H1 (cell line): ENCODE measurements around the gene SLIT3. TPM values are rescaled to one million over a fixed set of nuclear protein-coding genes. Genes with fewer than 3 reads are reported as not detected.

ENCODE experiments used
- CTCF ChIA-PET: fragments of 300-600 bp; sonication (Branson Sonifier 250); formaldehyde crosslinking; loops from one replicate; lab custom pipeline; 2021; ENCODE audit not compliant: partially characterized antibody; lab: Charles Lee
- POLR2A ChIA-PET: fragments of 300-600 bp; sonication (Branson Sonifier 250); formaldehyde crosslinking; loops from one replicate; lab custom pipeline; 2021; ENCODE audit warnings: inconsistent platforms; ENCODE audit not compliant: partially characterized antibody; lab: Charles Lee
- DNase-seq, 2 experiments: peaks; one replicate each; pipeline versions ENCODE4 v3.0.0 to v3.0.0-alpha.2; 2010 to 2022; ENCODE audit warnings: low spot score in 2 of 2, low read depth in 1 of 2, mixed read lengths in 1 of 2
- FAIRE-seq: peaks from 2 replicates; lab custom pipeline; 2011; peaks lifted over from hg19 to GRCh38; lab: Jason Lieb, UNC
- H2AFZ ChIP-seq: 2 replicates; pipeline ENCODE4 v1.8.1; 2012; ENCODE audit warnings: low read length, inconsistent platforms
- H2AK5ac ChIP-seq: 2 replicates; pipeline ENCODE4 v1.6.1; 2013; ENCODE audit warnings: low read depth, low read length
- H2BK120ac ChIP-seq: replicated peaks from 2 replicates; pipeline ENCODE3; 2013; ENCODE audit warnings: low read depth, low read length, inconsistent platforms
- H2BK12ac ChIP-seq: 2 replicates; pipeline ENCODE4 v1.6.1; 2013; ENCODE audit warnings: low read depth, low read length
- H2BK15ac ChIP-seq: 2 replicates; pipeline ENCODE4 v1.6.1; 2013; ENCODE audit warnings: low read length
- H2BK20ac ChIP-seq: 2 replicates; pipeline ENCODE4 v1.6.1; 2013; ENCODE audit warnings: low read length
- H2BK5ac ChIP-seq: 2 replicates; pipeline ENCODE4 v1.6.1; 2013; ENCODE audit warnings: low read depth, low read length
- H3K14ac ChIP-seq: 2 replicates; pipeline ENCODE4 v1.6.1; 2013; ENCODE audit warnings: inconsistent platforms; ENCODE audit not compliant: insufficient read length
- H3K18ac ChIP-seq: 2 replicates; pipeline ENCODE4 v1.6.1; 2013; ENCODE audit warnings: low read length; ENCODE audit errors: extremely low read depth
- H3K23ac ChIP-seq: 2 replicates; pipeline ENCODE4 v1.6.1; 2013; ENCODE audit warnings: inconsistent platforms; ENCODE audit not compliant: insufficient read length
- H3K23me2 ChIP-seq: 2 replicates; pipeline ENCODE4 v1.6.1; 2013; ENCODE audit warnings: low read depth, low read length
- H3K27ac ChIP-seq: 2 replicates; pipeline ENCODE4 v1.6.1; 2011; ENCODE audit warnings: low read depth, low read length, inconsistent platforms
- H3K27me3 ChIP-seq, 4 experiments: replicated peaks in 1 of 4; 1 replicate in 1 of 4; 2 replicates in 3 of 4; pipeline versions ENCODE4 v1.6.1 to v1.8.1; 2011 to 2013; ENCODE audit warnings: low read length in 3 of 4, mild to moderate bottlenecking in 3 of 4, inconsistent platforms in 2 of 4, mixed read lengths in 2 of 4, moderate library complexity in 1 of 4; ENCODE audit not compliant: control insufficient read depth in 3 of 4, insufficient read depth in 3 of 4; ENCODE audit errors: extremely low read depth in 1 of 4
- H3K36me3 ChIP-seq, 4 experiments: 2 replicates each; pipeline versions ENCODE4 v1.6.1 to v1.8.1; 2011 to 2013; ENCODE audit warnings: mild to moderate bottlenecking in 4 of 4, low read length in 3 of 4, moderate library complexity in 2 of 4, control low read depth in 1 of 4, inconsistent platforms in 1 of 4; ENCODE audit not compliant: insufficient read depth in 4 of 4, control insufficient read depth in 2 of 4
- H3K4ac ChIP-seq: replicated peaks from 2 replicates; pipeline ENCODE3; 2013; ENCODE audit warnings: low read length, low read depth, mixed read lengths, inconsistent platforms; ENCODE audit not compliant: insufficient read length
- H3K4me1 ChIP-seq, 4 experiments: replicated peaks in 1 of 4; 1 replicate in 1 of 4; 2 replicates in 3 of 4; pipeline versions ENCODE4 v1.6.1 to v1.8.1; 2011 to 2013; ENCODE audit warnings: low read length in 3 of 4, inconsistent platforms in 2 of 4, mixed read lengths in 1 of 4; ENCODE audit not compliant: insufficient read depth in 4 of 4, control insufficient read depth in 3 of 4
- H3K4me2 ChIP-seq, 2 experiments: 2 replicates each; pipeline versions ENCODE4 v1.6.1 to v1.8.1; 2011 to 2013; ENCODE audit warnings: low read depth in 2 of 2, low read length in 2 of 2, control low read depth in 1 of 2, inconsistent platforms in 1 of 2, mild to moderate bottlenecking in 1 of 2; ENCODE audit not compliant: insufficient read depth in 1 of 2
- H3K4me3 ChIP-seq, 4 experiments: fragments of 200-600, 300-600 bp in 1 of 4; sonication (generic), shearing (Covaris generic), sonication (Bioruptor Twin) in 1 of 4; 2 replicates each; pipeline versions ENCODE4 v1.5.1 to v1.8.1; 2011 to 2016; ENCODE audit warnings: low read length in 4 of 4, low read depth in 3 of 4, control low read depth in 2 of 4, inconsistent platforms in 2 of 4, mild to moderate bottlenecking in 2 of 4, mixed read lengths in 1 of 4, moderate library complexity in 1 of 4; ENCODE audit not compliant: insufficient read depth in 2 of 4; ENCODE audit errors: extremely low read depth in 1 of 4
- H3K56ac ChIP-seq: replicated peaks from 2 replicates; pipeline ENCODE3; 2013; ENCODE audit warnings: low read depth, mild to moderate bottlenecking, mixed read lengths, low read length, inconsistent platforms; ENCODE audit not compliant: insufficient read length
- H3K79me1 ChIP-seq: 2 replicates; pipeline ENCODE4 v1.6.1; 2013; ENCODE audit warnings: low read depth, low read length, control low read depth
- H3K79me2 ChIP-seq, 2 experiments: 2 replicates each; pipeline versions ENCODE4 v1.6.1 to v1.8.1; 2012 to 2013; ENCODE audit warnings: low read length in 2 of 2, mild to moderate bottlenecking in 2 of 2, inconsistent platforms in 1 of 2; ENCODE audit not compliant: insufficient read depth in 2 of 2, control insufficient read depth in 1 of 2
- H3K9ac ChIP-seq, 4 experiments: replicated peaks in 1 of 4; 1 replicate in 1 of 4; 2 replicates in 3 of 4; pipeline versions ENCODE4 v1.6.1 to v1.8.1; 2011 to 2013; ENCODE audit warnings: low read depth in 3 of 4, low read length in 3 of 4, control low read depth in 2 of 4, mild to moderate bottlenecking in 2 of 4, moderate library complexity in 2 of 4, inconsistent platforms in 1 of 4; ENCODE audit errors: extremely low read depth in 1 of 4
- H3K9me3 ChIP-seq, 2 experiments: 2 replicates each; pipeline versions ENCODE4 v1.6.1 to v1.8.1; 2012 to 2013; ENCODE audit warnings: mild to moderate bottlenecking in 2 of 2, moderate library complexity in 2 of 2, control low read depth in 1 of 2, inconsistent platforms in 1 of 2, low read depth in 1 of 2, low read length in 1 of 2, mixed read lengths in 1 of 2; ENCODE audit not compliant: insufficient read depth in 2 of 2
- H4K20me1 ChIP-seq, 2 experiments: replicated peaks in 1 of 2; 2 replicates each; pipeline versions ENCODE3 to v1.8.1; 2011 to 2013; ENCODE audit warnings: inconsistent platforms in 2 of 2, low read length in 2 of 2, mild to moderate bottlenecking in 1 of 2; ENCODE audit not compliant: insufficient read depth in 2 of 2, control insufficient read depth in 1 of 2
- H4K5ac ChIP-seq: 2 replicates; pipeline ENCODE4 v1.6.1; 2013; ENCODE audit warnings: low read length, low read depth, mixed read lengths, inconsistent platforms; ENCODE audit not compliant: insufficient read length
- H4K8ac ChIP-seq: 2 replicates; pipeline ENCODE4 v1.8.0; 2013; ENCODE audit warnings: mild to moderate bottlenecking, moderate library complexity, low read length, inconsistent platforms; ENCODE audit not compliant: insufficient read depth; ENCODE audit errors: extremely low read depth
- H4K91ac ChIP-seq: replicated peaks from 2 replicates; pipeline ENCODE3; 2013; ENCODE audit warnings: low read length, mixed read lengths, inconsistent platforms; ENCODE audit not compliant: insufficient read length
- GTF2F1 ChIP-seq: IDR thresholded peaks from 2 replicates; pipeline ENCODE4 v1.6.1; 2012; ENCODE audit warnings: low read depth, low read length, improper control_type of control experiment, borderline replicate concordance
- HDAC6 ChIP-seq: IDR thresholded peaks from one replicate; pipeline ENCODE4 v1.7.1; 2012; ENCODE audit warnings: low read depth, mild to moderate bottlenecking, inconsistent platforms, low read length, moderate library complexity
- SP1 ChIP-seq: IDR thresholded peaks from 2 replicates; pipeline ENCODE4 v1.6.1; 2011; ENCODE audit warnings: low read depth, low read length
- SRF ChIP-seq: IDR thresholded peaks from 2 replicates; pipeline ENCODE4 v1.6.1; 2011; ENCODE audit warnings: mild to moderate bottlenecking, low read depth, low read length, moderate library complexity
- WGBS, 2 experiments: shearing (Covaris generic) in 1 of 2; methylation state at CpG; one replicate each; pipeline versions ENCODE4 v1.1.6 to v1.1.7; 2013 to 2015; ENCODE audit warnings: low lambda C conversion rate in 2 of 2, mixed read lengths in 2 of 2, inconsistent platforms in 1 of 2, low coverage in 1 of 2, missing lambda C conversion rate in 1 of 2; ENCODE audit not compliant: insufficient replicate concordance in 2 of 2, insufficient coverage in 1 of 2, insufficient read length in 1 of 2; ENCODE audit errors: extremely low coverage in 1 of 2, missing lambda C conversion rate in 1 of 2; 5-methylcytosine and 5-hydroxymethylcytosine counted together
- polyA plus RNA-seq, 7 experiments: library from polyadenylated mRNA; depleted of rRNA in 3 of 7; stranded (reverse) in 5 of 7; unstranded in 2 of 7; fragments of >200 nt in 5 of 7; fragments of 200-250 nt in 2 of 7; gene quantifications; 1 replicate in 5 of 7; 2 replicates in 1 of 7; 4 replicates in 1 of 7; pipeline versions ENCODE4 v1.2.1 to v1.2.3, GENCODE V29; 2011 to 2013; ENCODE audit warnings: missing spikeins in 2 of 7, mixed read lengths in 2 of 7
- total RNA-seq: library from RNA; stranded (reverse); fragmentation: NEBNext Ultra II Directional; extraction: Animal tissue kit (Norgen Biotek cat#: 25700); gene quantifications from 2 replicates; pipeline ENCODE4 v1.2.1, GENCODE V29; 2021

SLIT3 gene
- total and polyA plus RNA-seq, 2 of the 8 experiments (the other 6 are each of a cell fraction or from before 2014, with no cell fraction given), result 1.1 to 1.2 TPM

- Histone ChIP-seq H3K23ac (no peak overlapping the region), H3K9ac (no peak overlapping the region), H3K56ac (no peak overlapping the region), H2BK12ac (no peak overlapping the region), H2BK120ac (no peak overlapping the region), H3K79me1 (no peaks in the 10 kb centered on the region), H3K23me2 (no peaks in the 10 kb centered on the region), H3K14ac (no peak overlapping the region), H3K27me3 (no peaks in the 10 kb centered on the region), H4K5ac (no peak overlapping the region), H2BK20ac (no peak overlapping the region), H2AK5ac (no peak overlapping the region), H4K20me1 (no peaks in the 10 kb centered on the region), H2AFZ (no peak overlapping the region), H3K18ac (no peak overlapping the region), H3K4me2 (no peak overlapping the region), H3K36me3 (no peaks in the 10 kb centered on the region), H4K91ac (no peak overlapping the region), H3K4me1 (peaks cover 0 to 5% (median 0%) of the 10 kb centered on the region in 4 experiments; a peak in 1 of 7 replicates), H3K27ac (no peak overlapping the region), H3K4ac (no peak overlapping the region), H2BK15ac (no peak overlapping the region), H3K79me2 (no peaks in the 10 kb centered on the region), H2BK5ac (no peak overlapping the region), H3K9me3 (no peaks in the 10 kb centered on the region), H4K8ac (no peak overlapping the region), H3K4me3 (no peak overlapping the region)
- FAIRE-seq (no peak), DNase-seq (no peak)
- POLR2A ChIA-PET, result no interaction called here
- whole genome bisulfite sequencing, 2 experiments, result 91% methylated on average over 10 of the region's 10 CpGs; no CpG with 5 or more reads in 1 of the 2 experiments
- CTCF ChIA-PET, result interaction anchor here (1.1 to 1.5 kb wide), 2 partner anchors 20 to 30 kb away, joined by 3 read pairs; no protein-coding TSS in a partner anchor
- TF ChIP-seq SP1 (no peak), SRF (no peak), GTF2F1 (no peak), HDAC6 (no peak)
Measured at GRCh38 chr5:168778536-168778935, 522.4 kb downstream of the SLIT3 start.
